ENCODE data around the gene RSRC2. TPM values are rescaled to one million over a fixed set of nuclear protein-coding genes. Genes with fewer than 3 reads are reported as not detected.

The RSRC2 gene
- total RNA-seq, 4 donors from 2014 or later = 44.2 to 97.9 (median 50.7) TPM

DNA sequence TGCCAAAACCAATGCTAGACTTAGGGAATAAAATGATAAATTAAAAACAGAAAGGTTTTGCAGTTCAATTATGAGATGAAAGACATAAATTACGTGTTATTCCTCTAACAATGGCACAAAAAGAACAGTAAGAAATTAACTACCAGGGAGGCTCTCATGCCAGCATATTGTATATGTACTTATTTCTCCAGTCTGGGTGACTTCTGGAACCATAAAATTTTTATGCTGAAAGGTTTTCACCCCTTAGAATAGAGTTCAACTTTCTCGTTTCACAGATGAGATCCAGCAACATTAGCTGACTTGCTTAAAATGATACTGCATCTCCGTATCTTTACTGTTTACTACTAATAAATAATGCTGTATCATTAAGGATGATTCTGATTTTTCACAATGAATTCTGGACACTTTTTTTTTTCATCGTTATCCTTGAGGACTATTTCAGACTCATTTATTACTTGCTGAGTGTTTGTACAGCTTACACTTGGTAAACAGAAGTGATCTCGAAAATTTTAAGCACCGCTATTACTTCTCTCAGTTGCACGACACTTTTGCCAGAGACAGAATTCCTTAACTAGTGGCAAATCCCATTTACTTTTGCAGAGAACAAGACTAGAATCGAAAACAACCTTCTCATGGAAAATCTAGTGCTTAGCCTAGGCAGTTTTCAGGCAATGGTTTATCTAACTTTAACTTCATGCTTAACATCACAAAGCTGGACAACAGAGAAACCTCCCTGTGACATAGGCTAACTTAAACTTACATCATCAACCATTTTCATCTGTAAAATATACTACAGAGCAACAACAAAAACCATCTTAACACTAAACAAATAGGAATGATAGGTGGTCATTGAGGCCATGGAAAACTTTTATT lies 2.7 kb downstream of the RSRC2 start:
- no peak for DNase-seq (ENCODE audit: low spot score in 2 of 2)
- 12 to 14% methylated on average over 8 of the region's 8 CpGs for WGBS, 2 donors
- no peak for TF ChIP-seq POLR2A (IDR thresholded peaks at IDR 0.05)
- TF ChIP-seq, protein P1, sequence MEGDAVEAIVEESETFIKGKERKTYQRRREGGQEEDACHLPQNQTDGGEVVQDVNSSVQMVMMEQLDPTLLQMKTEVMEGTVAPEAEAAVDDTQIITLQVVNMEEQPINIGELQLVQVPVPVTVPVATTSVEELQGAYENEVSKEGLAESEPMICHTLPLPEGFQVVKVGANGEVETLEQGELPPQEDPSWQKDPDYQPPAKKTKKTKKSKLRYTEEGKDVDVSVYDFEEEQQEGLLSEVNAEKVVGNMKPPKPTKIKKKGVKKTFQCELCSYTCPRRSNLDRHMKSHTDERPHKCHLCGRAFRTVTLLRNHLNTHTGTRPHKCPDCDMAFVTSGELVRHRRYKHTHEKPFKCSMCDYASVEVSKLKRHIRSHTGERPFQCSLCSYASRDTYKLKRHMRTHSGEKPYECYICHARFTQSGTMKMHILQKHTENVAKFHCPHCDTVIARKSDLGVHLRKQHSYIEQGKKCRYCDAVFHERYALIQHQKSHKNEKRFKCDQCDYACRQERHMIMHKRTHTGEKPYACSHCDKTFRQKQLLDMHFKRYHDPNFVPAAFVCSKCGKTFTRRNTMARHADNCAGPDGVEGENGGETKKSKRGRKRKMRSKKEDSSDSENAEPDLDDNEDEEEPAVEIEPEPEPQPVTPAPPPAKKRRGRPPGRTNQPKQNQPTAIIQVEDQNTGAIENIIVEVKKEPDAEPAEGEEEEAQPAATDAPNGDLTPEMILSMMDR (IDR thresholded peaks at IDR 0.05) = no peak
- H3K4me3 ChIP-seq (ENCODE audit: low read depth, poor library complexity, severe bottlenecking) = no peak overlapping the region
- intact Hi-C loops (cut with DNase I; ENCODE audit: low total_unique reads) = no loop called here

- no peak for DNase-seq (ENCODE audit: low spot score in 2 of 2)
- H3K4me3 ChIP-seq (ENCODE audit: low read depth, poor library complexity, severe bottlenecking) = no peak overlapping the region
- TF ChIP-seq, protein P1 (IDR thresholded peaks at IDR 0.05) = no peak
- no peak for TF ChIP-seq POLR2A (IDR thresholded peaks at IDR 0.05)
- intact Hi-C loops (cut with DNase I; ENCODE audit: low total_unique reads) = no loop called here
- 45 to 52% methylated on average over 8 of the region's 8 CpGs for WGBS, 2 donors
Measured at GRCh38 chr12:122523280-122523679, 3.5 kb downstream of the RSRC2 start.

- DNase-seq (ENCODE audit: low spot score in 2 of 2) = no peak
- intact Hi-C loops (cut with DNase I; ENCODE audit: low total_unique reads) = no loop called here
- WGBS, 2 donors = 96% methylated on average over 4 of the region's 4 CpGs
- H3K4me3 ChIP-seq (ENCODE audit: low read depth, poor library complexity, severe bottlenecking) = no peak overlapping the region
- TF ChIP-seq, protein P1 (IDR thresholded peaks at IDR 0.05) = no peak
- TF ChIP-seq POLR2A (IDR thresholded peaks at IDR 0.05) = no peak
Measured at GRCh38 chr12:122520676-122521075, 6.1 kb downstream of the RSRC2 start.

DNA sequence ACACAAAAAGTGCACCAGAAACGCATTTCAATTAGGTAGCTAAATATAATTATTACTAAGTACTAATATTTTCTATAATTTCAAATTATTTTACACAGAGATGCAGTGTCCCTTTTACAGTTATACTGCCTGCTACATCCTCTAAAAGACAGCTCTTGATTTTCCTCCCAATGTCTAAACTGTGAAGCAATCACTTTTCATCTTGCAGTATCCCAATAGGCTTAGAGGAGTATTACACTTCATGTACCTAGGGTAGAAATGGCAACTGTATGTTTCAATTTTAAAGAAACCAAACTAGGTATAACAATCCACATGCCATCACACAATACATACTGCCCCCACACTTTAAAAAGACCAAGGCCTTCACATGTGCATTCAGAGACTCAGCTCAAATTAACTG lies 7.3 kb downstream of the RSRC2 start:
- DNase-seq (ENCODE audit: low spot score in 2 of 2) = no peak
- 90 to 93% methylated on average over 1 of the region's 1 CpG for WGBS, 2 donors
- intact Hi-C loops (cut with DNase I; ENCODE audit: low total_unique reads) = no loop called here
- TF ChIP-seq, protein P1 (IDR thresholded peaks at IDR 0.05) = no peak
- TF ChIP-seq POLR2A (IDR thresholded peaks at IDR 0.05) = no peak
- H3K4me3 ChIP-seq (ENCODE audit: low read depth, poor library complexity, severe bottlenecking) = no peak overlapping the region

GRCh38 chr12:122518908-122519307 lies 7.8 kb downstream of the RSRC2 start:
- no peak for TF ChIP-seq POLR2A (IDR thresholded peaks at IDR 0.05)
- TF ChIP-seq, protein P1 (IDR thresholded peaks at IDR 0.05) = no peak
- 94 to 100% methylated on average over 1 of the region's 1 CpG for WGBS, 2 donors
- no peak for DNase-seq (ENCODE audit: low spot score in 2 of 2)
- no peak overlapping the region for H3K4me3 ChIP-seq (ENCODE audit: low read depth, poor library complexity, severe bottlenecking)
- intact Hi-C loops (cut with DNase I; ENCODE audit: low total_unique reads) = no loop called here
